GM12878 (cell line): ENCODE results near the gene AGBL4. TPM values are rescaled to one million over a fixed set of nuclear protein-coding genes. Genes with fewer than 3 reads are reported as not detected.

ENCODE experiments used
- CBX3 ChIP-seq: fragments of 200-600 bp; sonication (generic); IDR thresholded peaks from 2 replicates; pipeline ENCODE4 v1.6.1; 2016; ENCODE audit warnings: low read depth, borderline replicate concordance
- CHD1 ChIP-seq: IDR thresholded peaks from 2 replicates; pipeline ENCODE4 v1.6.1; 2012; ENCODE audit warnings: low read depth, low read length, improper control_type of control experiment
- CREM ChIP-seq: IDR thresholded peaks from 2 replicates; pipeline ENCODE4 v1.6.1; 2014; ENCODE audit warnings: antibody characterized with exemption, low read depth
- KDM1A ChIP-seq: fragments of 200-600 bp; sonication (generic); IDR thresholded peaks from 2 replicates; pipeline ENCODE4 v1.6.1; 2016; ENCODE audit warnings: borderline replicate concordance
- MTA3 ChIP-seq: IDR thresholded peaks from 2 replicates; pipeline ENCODE4 v1.6.1; 2012; ENCODE audit warnings: low read length, inconsistent platforms, borderline replicate concordance
- MYB ChIP-seq: fragments of 150-350 bp; IDR thresholded peaks from 2 replicates; pipeline ENCODE4 v1.6.1; 2014; ENCODE audit warnings: mild to moderate bottlenecking, low read depth, low read length, borderline replicate concordance
- PML ChIP-seq: IDR thresholded peaks from 2 replicates; pipeline ENCODE4 v1.6.1; 2012; ENCODE audit warnings: low read length, inconsistent platforms
- RUNX3 ChIP-seq: IDR thresholded peaks from 2 replicates; pipeline ENCODE4 v1.6.1; 2012; ENCODE audit warnings: low read length, inconsistent platforms
- SMAD5 ChIP-seq: IDR thresholded peaks from 2 replicates; pipeline ENCODE4 v1.6.1; 2016; ENCODE audit warnings: antibody characterized with exemption, low read depth
- SPI1 ChIP-seq: IDR thresholded peaks from 2 replicates; pipeline ENCODE4 v1.6.1; 2011; ENCODE audit warnings: low read depth, mild to moderate bottlenecking, low read length, moderate library complexity, borderline replicate concordance; ENCODE audit not compliant: insufficient read depth
- TCF7 ChIP-seq: IDR thresholded peaks from 2 replicates; pipeline ENCODE4 v1.6.1; 2014; ENCODE audit warnings: antibody characterized with exemption, borderline replicate concordance
- polyA plus RNA-seq, 11 experiments: library from polyadenylated mRNA; depleted of rRNA in 4 of 11; unstranded in 6 of 11; stranded (reverse) in 5 of 11; fragments of >200 nt; fragmentation: Nextera tagmentation in 4 of 11; fragmentation: Illumina TruSeq in 1 of 11; extraction: Ambion mirVana in 4 of 11; extraction: Trizol in 1 of 11; gene quantifications; 1 replicate in 1 of 11; 2 replicates in 10 of 11; pipeline versions ENCODE4 v1.2.1 to v1.2.3, GENCODE V29; 2011 to 2016; ENCODE audit warnings: inconsistent platforms in 2 of 11, missing spikeins in 2 of 11, low read depth in 1 of 11
- total RNA-seq, 4 experiments: library from RNA; depleted of rRNA in 3 of 4; stranded (reverse); fragments of >200 nt in 3 of 4; fragmentation: Illumina TruSeq in 1 of 4; extraction: Trizol in 1 of 4; gene quantifications; 2 replicates each; pipeline versions ENCODE4 v1.2.1 to v1.2.3, GENCODE V29; 2013 to 2021
- TF ChIP-seq, protein P1 (sequence below): IDR thresholded peaks from 2 replicates; pipeline ENCODE4 v1.6.1; 2012; ENCODE audit warnings: improper control_type of control experiment, low read depth, low read length; ENCODE audit not compliant: insufficient replicate concordance

Gene AGBL4
- total and polyA plus RNA-seq, 10 of the 15 experiments (the other 5 are each of a cell fraction or from before 2014, with no cell fraction given), result 0.31 TPM; not detected in 9

GRCh38 chr1:48735796-48736195, 1288.0 kb downstream of the AGBL4 start (continued):
- TF ChIP-seq, protein P1, sequence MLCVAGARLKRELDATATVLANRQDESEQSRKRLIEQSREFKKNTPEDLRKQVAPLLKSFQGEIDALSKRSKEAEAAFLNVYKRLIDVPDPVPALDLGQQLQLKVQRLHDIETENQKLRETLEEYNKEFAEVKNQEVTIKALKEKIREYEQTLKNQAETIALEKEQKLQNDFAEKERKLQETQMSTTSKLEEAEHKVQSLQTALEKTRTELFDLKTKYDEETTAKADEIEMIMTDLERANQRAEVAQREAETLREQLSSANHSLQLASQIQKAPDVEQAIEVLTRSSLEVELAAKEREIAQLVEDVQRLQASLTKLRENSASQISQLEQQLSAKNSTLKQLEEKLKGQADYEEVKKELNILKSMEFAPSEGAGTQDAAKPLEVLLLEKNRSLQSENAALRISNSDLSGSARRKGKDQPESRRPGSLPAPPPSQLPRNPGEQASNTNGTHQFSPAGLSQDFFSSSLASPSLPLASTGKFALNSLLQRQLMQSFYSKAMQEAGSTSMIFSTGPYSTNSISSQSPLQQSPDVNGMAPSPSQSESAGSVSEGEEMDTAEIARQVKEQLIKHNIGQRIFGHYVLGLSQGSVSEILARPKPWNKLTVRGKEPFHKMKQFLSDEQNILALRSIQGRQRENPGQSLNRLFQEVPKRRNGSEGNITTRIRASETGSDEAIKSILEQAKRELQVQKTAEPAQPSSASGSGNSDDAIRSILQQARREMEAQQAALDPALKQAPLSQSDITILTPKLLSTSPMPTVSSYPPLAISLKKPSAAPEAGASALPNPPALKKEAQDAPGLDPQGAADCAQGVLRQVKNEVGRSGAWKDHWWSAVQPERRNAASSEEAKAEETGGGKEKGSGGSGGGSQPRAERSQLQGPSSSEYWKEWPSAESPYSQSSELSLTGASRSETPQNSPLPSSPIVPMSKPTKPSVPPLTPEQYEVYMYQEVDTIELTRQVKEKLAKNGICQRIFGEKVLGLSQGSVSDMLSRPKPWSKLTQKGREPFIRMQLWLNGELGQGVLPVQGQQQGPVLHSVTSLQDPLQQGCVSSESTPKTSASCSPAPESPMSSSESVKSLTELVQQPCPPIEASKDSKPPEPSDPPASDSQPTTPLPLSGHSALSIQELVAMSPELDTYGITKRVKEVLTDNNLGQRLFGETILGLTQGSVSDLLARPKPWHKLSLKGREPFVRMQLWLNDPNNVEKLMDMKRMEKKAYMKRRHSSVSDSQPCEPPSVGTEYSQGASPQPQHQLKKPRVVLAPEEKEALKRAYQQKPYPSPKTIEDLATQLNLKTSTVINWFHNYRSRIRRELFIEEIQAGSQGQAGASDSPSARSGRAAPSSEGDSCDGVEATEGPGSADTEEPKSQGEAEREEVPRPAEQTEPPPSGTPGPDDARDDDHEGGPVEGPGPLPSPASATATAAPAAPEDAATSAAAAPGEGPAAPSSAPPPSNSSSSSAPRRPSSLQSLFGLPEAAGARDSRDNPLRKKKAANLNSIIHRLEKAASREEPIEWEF, result no peak
- TF ChIP-seq CREM (no peak), PML (no peak), RUNX3 (no peak), TCF7 (no peak), KDM1A (no peak), MYB (no peak), CHD1 (no peak), SMAD5 (no peak), SPI1 (no peak), MTA3 (no peak), CBX3 (no peak)
